GM21737 (cell line): ENCODE data around the gene CTPS1.

ENCODE experiments used
- ATAC-seq: cut with Tn5 transposase; IDR thresholded peaks from one replicate; pipeline ENCODE4 v1.9.1; 2021; ENCODE audit warnings: mild to moderate bottlenecking, moderate library complexity; ENCODE audit not compliant: unreplicated experiment

CTPS1 gene

DNA sequence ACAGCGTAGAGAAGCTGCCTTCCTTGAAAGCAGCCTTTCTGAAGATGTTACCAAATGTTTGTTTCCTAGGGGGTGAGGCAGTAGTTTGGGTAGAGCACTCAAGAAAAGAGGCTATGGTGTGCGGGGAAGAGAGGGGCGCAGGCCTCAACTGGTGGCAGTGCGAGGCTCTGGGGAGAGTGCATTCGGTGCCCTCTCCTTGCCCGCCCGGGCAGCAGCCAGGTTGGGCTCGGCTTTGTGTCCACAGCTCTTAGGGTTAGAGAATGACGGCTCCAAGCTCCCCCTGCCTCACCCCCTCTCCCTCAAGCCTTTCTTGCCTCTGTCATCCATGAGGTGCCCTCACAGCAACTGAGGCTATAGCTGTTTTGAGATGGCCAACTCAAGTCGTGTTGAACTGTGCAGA lies 42.9 kb downstream of the CTPS1 start:
- ATAC-seq: no peak

DNA sequence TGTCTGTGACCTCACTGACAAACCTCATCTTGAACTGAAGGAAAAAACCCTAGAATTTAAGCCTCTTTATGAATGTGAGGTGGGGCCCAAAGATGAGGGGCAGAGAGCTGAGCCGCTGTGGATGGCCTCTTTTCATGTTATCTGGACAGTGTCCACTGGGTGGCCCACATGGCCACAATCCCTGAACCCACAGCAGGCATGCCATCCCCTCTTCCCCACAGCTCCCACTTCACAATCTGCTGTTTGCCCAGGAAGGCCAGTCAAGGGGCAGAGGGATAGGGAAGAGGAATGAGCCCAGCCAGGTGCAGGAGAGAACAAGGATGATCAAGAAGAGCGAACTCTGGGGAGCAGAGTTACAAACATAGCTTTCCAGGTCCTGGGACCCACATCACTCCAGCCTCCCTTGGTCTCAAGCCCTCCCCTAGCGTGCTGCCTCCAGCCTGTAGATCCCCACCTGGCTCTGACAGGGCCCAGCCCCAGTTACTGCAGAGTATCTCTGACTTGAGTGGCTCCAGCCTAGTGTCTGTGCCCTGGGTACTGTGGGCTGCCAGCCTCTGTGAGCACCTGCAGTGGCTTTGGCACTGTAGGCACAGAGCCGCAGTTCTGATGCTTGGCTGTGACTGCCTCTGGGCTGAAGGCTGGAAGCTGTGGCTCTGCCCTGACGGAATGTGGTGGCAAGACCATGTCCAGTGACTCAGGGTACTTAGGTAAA lies 43.9 kb downstream of the CTPS1 start:
- no peak for ATAC-seq

DNA sequence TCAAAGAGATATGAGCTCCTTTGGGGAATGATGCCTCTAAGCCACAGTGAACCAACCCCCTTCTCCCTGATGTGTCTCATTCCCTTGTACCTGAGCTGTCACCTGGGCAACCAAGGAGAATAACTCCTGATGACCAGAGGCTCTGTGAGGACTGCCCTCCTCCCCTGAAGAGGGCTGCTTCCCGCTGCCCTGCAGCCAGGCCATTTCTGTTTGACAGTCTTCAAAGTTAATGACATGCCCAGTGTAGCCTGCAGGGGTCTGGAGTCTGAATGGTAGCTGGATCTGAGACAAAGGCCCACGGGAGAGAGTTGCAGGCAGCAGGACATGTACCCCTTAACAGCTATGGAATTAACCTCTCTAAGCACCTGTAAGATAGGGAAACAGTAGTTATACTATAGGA lies 45.5 kb downstream of the CTPS1 start:
- ATAC-seq: no peak

DNA sequence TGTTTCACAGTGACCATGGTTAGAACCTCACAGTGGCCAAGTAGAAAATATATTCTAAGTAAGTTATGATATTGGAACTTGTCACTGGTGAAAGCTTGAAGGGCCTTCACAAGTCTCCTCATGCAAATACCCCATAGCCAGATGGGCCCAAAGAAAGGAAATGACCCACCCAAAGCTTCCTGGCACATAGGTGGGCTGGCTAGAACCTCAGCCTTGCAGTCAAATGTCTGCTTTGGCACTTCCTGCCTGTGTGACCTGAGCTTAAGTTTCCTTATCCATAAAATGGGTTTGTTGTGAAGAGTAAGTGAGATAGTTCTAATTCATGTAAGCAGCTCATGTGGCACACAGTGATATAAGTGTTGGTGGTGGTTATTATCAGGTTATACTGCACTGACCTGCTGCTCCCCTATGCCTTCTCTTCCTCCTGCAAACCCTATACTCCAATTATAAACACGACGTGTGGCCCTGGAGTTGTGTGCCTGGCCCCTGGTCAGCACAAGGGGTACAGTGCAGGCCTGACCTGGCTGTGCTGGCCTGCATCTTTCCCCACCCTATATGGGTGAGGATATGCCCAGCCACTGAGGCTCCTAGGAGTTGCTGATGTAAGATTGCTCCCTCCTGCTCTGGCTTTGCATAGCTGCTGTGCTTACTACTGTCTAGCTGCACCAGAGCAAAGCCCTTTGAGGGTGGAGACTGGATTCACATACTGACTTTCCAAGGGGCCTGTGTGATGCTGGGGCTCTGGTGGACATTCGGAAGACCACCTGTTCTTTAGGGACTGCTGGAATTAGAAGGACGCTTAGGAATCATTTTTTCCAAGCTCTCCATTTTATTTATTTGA lies 46.7 kb downstream of the CTPS1 start:
- ATAC-seq: no peak

DNA sequence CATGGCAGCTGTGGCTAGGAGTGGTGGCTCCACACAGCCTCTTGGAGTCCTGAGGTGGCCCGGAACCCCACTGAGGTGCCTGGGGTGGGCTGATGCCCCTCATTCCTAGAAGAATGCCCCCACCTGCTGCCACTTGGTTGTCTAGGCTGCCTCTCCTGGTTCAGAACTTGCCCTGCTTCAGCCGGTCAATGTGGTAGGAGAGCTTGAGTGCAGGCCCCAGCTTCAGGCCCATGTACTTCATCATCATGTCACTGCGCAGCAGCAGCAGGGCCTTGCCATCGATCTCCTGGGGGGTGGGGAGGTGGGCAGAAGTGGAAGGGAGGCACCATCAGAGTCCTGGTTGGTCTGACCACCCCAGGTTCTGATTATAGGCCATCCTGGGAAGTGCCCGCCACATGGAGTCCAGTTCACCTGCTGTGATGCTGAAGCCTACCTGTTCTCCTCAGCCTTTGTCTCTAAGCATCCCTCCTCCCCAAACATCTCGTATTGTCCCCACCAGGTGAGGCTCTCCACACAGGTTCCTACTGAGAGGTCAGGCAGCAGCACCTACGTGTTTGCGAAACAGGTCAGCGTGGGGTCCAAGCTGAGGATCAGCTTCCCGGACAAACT lies 48.6 kb downstream of the CTPS1 start:
- ATAC-seq: no peak

DNA sequence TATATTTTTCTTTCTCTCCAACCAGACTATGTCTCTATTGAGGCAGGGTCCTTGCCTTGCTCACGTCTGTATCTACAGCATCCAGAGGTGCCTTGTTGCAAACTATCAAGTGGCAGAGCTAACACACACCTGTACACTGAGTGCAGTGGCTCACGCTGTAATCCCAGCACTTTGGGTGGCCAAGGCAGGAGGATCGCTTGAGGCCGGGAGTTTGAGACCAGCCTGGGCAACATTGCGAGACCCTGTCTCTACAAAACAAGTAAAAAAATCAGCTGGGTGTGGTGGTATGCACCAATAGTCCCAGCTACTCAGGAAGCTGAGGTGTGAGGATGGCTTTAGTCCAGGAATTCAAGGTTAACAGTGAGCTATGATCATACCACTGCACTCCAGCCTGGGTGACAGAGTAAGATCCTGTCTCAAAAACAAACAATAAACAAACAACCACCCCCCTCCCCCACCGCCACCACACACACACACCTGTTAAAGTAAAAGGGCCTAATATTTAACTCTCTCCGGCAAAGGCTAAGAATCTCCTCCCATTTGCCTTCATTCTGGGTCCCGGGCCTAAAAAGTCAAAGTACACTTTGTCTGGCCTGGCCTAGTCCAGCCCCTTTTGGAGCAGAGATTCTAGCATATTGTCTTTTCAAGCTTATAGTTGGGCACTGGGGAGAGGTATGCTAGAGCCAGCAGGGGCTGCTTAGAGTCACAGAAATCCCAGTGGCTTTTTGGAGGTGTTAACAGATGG lies 51.5 kb downstream of the CTPS1 start:
- no peak for ATAC-seq

DNA sequence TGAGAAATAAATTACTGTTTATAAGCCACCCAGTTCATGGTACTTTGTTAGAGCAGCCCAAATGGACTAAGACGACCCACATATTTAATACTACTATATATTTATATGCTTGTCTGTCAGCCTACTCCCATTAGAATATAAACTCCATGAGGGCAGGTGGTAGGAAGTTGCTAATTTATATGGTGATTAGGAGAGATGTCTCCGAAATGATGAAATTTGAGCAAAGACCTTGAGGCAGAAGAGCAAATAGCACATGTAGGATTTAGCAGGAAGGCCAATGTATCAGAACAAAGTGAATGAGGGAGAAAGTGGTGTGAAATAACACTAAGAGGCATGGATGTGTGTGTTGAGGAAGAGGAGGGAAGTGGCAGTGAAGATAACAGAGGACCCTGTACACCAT lies 52.7 kb downstream of the CTPS1 start:
- no peak for ATAC-seq

DNA sequence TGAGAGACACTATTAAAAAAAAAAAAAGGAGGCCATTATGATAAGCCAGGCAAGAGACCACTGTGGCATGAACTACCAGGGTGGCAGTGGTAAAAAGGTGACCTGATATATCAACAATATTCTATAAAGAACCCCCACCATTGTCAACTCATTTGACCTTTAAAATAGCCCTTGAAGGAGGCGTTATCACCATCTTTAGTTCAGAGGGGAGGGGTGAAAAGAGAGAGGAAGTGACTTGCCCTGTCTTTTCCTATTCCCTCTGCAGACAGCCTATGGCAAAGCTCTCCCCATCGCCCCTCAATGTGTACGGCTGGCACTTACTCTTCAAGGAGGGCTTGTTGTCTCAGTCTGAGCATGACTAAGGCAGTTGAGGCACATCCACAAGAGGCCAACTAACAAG lies 53.8 kb downstream of the CTPS1 start:
- no peak for ATAC-seq

DNA sequence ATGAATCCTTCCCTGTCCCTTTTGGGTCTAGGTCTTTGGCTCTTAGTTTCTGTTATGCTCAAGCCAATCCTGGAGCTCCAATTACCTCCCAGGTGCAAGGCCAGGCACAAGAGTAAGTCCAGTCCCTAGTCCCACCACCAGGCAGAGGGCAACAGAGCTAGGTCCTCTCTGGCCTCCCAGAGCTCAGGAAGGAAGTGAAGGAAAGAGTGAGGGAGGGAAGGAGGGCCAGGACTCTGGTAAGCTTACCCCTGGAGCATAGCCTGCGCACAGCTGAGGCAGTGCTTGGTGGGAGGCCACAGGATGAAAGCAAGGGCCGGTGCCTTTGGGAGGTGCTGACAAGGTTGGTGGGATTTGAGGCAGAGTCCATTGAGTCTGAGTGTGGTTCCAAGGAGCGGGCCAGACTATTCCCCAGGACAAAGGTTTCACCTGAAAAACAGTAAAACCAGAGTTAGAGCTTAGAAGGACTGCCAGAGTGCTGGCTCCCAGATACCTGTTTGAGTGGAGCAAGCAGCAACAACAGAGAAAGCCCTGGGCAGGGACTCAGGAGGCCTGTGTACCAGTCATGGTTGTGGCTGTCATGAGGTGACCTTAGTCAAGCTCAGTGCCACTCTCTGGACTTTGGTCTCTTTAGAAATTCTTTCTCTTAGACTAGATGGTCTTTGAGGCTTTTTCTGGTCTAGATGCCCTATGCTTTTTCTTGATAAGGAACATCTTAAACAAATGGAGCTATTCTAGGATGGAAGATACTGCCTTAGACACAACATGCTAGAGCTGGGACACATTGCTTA lies 57.8 kb downstream of the CTPS1 start:
- no peak for ATAC-seq

DNA sequence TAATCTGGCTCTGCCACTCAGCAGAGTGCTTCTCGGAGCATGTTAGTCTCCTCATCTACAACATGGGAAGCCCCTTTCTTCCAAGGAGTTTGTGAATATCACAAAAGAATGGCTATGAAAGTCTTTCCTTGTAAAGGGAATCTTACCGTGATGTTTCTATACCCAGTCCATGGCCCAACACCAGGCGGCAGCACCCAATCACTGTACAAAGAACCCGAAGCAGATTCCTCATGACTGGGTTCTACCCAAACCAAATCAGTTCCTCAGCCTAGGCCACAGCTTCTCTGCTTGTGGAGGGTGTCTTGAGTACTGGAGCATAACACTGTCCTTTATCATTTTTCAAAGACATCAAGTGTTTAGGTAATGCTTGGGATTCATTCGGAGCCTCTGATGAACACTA lies 58.6 kb downstream of the CTPS1 start:
- ATAC-seq: no peak

DNA sequence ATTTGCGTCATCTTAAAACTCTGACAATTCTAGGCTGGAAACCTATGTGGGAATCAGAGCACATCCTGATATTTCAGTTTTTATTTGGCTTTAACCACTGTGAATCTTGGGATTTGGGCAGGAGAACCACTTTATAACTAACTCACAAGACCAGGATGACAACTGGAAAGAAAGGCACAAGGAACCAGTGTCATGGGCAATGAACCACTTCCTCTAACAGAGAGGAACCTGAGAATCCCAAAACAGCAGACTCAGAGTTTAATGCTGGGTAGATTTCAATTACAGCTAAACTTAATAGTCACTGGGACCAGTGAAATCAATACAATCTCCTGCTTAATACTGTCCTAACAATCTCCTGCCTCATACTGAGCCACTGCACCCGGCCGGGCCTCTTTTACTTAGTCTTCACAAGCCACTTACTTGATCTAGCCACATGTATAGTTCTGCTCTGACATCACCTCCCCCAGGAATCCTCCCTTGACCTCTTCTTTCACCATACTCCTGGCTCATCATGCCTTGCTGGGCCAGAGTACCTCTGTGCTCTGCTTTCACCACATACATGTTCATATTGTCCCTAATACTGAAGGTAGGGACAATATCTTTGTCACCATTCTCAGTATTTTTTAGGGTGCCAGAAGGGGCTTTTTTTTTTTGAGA lies 62.2 kb downstream of the CTPS1 start:
- no peak for ATAC-seq

DNA sequence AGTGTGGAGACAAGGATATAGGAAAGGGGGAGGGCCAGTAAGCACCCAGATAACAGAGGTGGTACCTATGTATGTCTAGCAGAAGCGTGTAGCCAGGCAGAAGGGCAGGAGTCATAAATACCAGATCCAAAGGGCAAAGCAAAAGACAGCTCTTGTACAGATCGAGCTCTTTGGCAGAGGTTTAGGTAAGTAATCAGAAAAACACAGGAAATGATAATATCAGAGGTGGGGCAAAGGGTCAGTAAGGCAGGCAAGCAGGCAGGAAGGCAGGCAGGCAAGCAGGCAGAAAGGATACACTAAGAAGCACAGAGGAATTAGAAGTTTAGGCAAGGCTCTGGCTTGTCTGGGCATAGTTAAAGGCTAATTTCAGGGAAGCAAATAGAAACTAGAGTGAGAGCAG lies 64.7 kb downstream of the CTPS1 start:
- ATAC-seq: no peak

DNA sequence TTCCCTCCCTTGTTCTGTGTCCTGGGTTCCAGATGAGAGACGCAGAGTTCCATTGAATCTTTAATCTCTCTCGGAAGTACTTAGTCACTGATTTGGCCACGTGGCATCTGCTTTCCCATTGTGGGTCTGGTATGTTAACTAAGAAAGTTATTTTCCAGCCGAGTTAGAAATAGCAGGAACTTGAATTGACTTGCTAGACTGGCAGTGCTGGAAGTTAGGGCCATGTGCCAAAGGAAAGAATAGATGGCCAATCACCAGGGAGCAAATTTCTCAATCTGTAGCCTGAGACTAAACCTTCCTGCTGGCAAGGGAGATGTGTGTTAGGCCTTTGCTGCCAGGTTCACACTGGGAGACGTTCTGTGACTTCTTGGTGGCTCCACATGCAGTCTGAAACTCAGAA lies 66.2 kb downstream of the CTPS1 start:
- no peak for ATAC-seq

DNA sequence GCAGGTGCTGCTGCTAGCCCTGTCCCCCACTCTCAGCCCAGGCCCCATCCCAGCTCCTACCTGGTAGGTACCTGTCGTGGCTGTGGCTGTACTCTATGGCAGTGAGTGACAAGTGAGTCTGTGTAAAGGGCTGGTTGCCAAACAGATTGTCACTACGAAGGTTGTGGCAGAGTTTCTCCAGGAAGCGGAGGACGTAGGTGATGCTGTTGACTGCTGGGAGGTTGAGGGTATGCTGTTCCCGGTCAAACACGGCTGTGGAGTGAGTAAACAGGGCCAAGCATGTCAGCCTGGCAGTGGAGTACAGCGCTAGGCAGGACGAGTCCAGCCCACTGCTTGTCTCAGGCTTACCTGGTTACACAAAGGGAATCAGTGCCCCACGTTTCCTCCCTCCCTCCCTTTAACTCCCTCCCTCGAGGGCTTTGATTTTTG lies 66.9 kb downstream of the CTPS1 start:
- ATAC-seq: no peak

DNA sequence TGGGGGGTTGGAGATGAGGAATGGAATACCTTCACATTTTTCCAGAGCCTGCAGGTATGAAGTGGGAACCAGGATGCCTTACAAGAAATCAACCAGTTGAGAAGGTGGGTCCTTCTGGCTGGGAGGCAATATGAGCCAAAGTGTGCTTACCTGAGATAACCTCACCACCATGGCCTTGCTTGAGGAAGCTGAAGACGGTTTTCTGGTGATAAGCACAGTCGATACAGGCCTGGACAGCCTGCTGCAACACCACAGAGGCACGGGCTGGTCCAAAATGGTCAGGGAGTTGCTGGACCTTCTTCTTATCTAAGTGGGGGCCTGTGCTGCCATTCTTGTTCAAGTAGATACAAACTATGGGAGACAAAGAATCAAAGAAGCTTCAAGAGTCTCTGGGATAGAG lies 69.0 kb downstream of the CTPS1 start:
- ATAC-seq: no peak

DNA sequence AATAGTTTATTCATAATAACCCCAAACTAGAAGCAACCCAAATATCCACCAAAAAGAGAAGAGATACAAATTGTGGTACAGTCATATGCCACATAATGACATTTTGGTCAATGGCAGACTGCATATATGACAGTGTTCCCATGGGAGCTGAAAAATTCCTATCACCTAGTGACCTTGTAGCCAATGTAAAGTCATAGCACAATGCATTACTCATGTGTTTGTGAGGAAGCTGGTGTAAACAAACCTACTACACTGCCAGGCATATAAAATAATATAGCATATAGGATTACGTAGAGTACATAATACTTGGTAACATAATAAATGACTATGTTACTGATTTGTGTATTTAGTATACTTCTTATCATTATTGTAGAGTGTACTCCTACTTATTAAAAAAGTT lies 71.5 kb downstream of the CTPS1 start:
- ATAC-seq: no peak

DNA sequence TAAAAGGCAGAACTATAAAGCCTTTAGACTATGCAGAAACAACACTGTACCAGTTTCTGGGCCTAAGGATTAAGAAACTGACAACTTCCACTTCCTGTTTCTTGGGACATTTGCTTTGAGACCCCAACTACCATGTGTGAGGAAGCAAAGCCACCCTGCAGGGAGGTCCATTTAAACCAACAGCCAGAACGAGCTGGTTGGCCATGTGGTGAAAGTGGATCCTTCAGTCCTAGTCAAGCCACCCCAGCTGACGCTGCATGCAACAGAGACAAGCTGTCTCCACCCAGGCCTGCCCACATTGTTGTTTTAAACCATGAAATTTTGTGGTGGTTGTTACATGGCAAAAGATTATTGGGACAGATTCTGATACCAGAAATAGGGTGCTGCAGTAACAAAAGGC lies 73.8 kb downstream of the CTPS1 start:
- ATAC-seq: no peak

DNA sequence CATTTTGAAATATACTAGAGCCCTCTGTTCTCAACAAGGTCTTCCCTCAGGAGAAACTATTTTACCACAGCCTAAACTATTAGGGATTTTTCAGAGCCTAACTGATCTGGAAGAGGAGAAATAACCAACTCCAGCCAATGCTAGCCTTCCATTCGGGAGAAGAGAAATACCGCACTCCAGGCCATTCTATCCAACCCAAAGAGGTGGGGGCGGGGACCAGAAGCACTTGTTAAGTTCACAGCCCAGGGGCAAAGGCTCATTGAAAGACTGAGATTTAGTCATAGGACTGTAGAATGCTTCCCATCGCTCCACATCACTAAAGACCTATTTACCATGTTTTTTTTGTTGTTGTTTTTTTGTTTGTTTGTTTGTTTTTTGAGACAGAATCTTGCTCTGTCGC lies 77.4 kb downstream of the CTPS1 start:
- no peak for ATAC-seq
